ENCODE data around the gene MDN1.

- no peak for TF ChIP-seq CTCF (conservative IDR thresholded peaks at IDR 0.05; ENCODE audit: low read depth, low read length)
- no peak for TF ChIP-seq EZH2 (IDR thresholded peaks at IDR 0.05; ENCODE audit: low read length, unreplicated experiment)
- no peak for TF ChIP-seq EZH2phosphoT487 (IDR thresholded peaks at IDR 0.05; ENCODE audit: borderline replicate concordance, low read length)
Observed at GRCh38 chr6:89650579-89650978, 169.0 kb downstream of the MDN1 start.
